ENCODE data around the gene ITGB1BP2.

The ITGB1BP2 gene

DNA sequence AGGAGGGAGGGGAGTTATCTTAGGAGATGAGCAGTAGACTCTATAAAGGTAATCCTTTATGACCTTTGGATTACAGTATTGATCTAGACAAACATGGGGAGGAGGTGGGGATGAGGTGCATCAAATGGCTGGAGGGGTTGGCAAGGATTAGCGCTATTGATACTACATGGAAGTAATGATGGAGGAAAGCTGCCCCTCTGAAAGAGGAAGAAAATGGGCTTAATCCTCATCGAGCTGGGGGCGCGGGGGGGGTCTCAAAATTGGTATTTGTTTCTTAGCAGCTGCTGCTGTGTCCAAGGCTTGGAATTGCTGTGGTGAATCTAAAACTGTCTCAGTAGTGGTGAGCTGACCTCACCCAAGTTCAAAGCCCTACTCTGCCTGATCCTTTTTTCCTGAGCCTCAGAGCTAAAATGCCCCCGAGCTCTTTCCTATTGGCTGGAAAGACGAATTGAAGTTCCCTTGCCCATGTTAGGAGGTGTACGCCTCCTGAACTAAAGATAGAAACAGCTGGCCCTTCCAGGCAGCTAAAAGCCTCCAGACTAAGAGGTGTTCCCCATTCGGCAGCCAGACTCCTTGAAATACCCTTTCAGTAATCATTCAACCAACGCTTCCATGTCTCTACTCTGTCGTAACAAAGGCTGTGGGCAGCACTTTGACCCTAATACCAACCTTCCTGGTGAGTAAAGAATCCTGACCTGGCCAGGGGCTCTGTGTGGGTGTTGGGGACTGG lies at the start of gene ITGB1BP2:
ITGB1BP2 (plus strand) TSS at position 556 of the 730 bp plus-strand sequence; CDS start at position 613, 57 bp downstream.
- DNase-seq (ENCODE audit: low read depth): peak; percentile 42

GRCh38 chrX:71252221-71252620 lies 49.3 kb upstream of the ITGB1BP2 start:
- no peak for DNase-seq (ENCODE audit: low read depth)

More for the DNA sequence above, at the start of gene ITGB1BP2:
- TF ChIP-seq MYC (IDR thresholded peaks at IDR 0.05; ENCODE audit: low read depth, low read length) (no peak), POLR2A (IDR thresholded peaks at IDR 0.05; ENCODE audit: extremely low read depth, insufficient read length) (no peak)
- TF ChIP-seq, protein P1, sequence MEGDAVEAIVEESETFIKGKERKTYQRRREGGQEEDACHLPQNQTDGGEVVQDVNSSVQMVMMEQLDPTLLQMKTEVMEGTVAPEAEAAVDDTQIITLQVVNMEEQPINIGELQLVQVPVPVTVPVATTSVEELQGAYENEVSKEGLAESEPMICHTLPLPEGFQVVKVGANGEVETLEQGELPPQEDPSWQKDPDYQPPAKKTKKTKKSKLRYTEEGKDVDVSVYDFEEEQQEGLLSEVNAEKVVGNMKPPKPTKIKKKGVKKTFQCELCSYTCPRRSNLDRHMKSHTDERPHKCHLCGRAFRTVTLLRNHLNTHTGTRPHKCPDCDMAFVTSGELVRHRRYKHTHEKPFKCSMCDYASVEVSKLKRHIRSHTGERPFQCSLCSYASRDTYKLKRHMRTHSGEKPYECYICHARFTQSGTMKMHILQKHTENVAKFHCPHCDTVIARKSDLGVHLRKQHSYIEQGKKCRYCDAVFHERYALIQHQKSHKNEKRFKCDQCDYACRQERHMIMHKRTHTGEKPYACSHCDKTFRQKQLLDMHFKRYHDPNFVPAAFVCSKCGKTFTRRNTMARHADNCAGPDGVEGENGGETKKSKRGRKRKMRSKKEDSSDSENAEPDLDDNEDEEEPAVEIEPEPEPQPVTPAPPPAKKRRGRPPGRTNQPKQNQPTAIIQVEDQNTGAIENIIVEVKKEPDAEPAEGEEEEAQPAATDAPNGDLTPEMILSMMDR (IDR thresholded peaks at IDR 0.05; ENCODE audit: low read depth, low read length): no peak
- TF ChIP-seq, protein P2, sequence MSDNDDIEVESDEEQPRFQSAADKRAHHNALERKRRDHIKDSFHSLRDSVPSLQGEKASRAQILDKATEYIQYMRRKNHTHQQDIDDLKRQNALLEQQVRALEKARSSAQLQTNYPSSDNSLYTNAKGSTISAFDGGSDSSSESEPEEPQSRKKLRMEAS (IDR thresholded peaks at IDR 0.05; ENCODE audit: low read depth, low read length): no peak
- H3K4me3 ChIP-seq (ENCODE audit: low read depth, low read length): no peak within 1 kb of the TSS

GRCh38 chrX:71253253-71254091 lies 48.1 kb upstream of the ITGB1BP2 start:
- TF ChIP-seq MYC (IDR thresholded peaks at IDR 0.05; ENCODE audit: low read depth, low read length): no peak
- TF ChIP-seq, protein P1 (IDR thresholded peaks at IDR 0.05; ENCODE audit: low read depth, low read length): peak; percentile 50
- peak overlapping the region; percentile 77 for H3K4me3 ChIP-seq (ENCODE audit: low read depth, low read length)
- DNase-seq (ENCODE audit: low read depth): peak; percentile 71

More at GRCh38 chrX:71252221-71252620, 49.3 kb upstream of the ITGB1BP2 start:
- peak overlapping the region; percentile 77 for H3K4me3 ChIP-seq (ENCODE audit: low read depth, low read length)
- TF ChIP-seq, protein P2 (IDR thresholded peaks at IDR 0.05; ENCODE audit: low read depth, low read length): no peak
- TF ChIP-seq, protein P1 (IDR thresholded peaks at IDR 0.05; ENCODE audit: low read depth, low read length): no peak
- TF ChIP-seq POLR2A (IDR thresholded peaks at IDR 0.05; ENCODE audit: extremely low read depth, insufficient read length) (no peak), MYC (IDR thresholded peaks at IDR 0.05; ENCODE audit: low read depth, low read length) (no peak)

DNA sequence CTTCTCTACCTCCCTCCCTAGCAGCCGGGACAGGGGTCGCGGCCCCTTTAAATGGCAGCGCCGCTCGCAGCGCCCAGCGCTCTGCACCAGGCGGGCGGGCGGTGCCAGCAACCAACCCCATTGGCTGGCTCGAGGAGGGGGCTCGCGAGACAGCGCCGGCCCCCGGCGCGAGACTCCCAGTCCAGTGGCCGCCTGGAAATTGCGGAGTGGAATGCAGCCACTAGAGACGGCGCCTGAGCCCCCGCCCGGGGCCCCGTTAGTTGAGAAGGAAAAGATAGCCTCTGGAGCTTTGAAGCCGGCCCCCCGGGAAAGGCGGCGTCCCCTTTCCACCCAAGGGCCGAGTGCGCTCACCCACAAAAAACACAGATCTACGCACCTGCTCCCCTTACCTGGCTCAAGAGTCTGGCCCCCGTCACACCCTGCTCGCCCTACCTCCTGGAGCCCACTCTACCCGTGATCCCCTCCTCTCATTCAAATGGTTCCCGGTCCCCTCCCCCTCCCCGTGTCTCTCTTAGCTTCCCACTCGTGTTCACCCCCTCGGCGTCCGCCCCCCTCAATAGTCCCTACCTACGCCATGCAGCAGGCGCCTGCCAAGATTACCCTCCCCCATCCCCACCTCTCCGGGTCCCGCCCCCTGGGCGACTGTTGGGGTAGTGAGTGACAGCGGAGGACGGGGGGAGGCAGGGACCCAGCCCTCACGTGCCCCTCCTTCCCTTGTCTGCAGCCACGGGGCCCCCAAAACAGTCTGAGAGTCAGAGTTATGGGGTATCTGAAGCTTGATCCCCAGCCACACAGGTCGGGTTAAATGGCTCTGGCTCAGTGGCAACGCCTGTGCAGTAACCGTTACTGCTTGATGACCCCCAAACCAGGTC lies 47.2 kb upstream of the ITGB1BP2 start, which contains the start of gene ZMYM3:
ZMYM3 (minus strand) TSS at position 49 of the 872 bp plus-strand sequence. CDS start 885 bp downstream, outside the sequence.
- H3K4me3 ChIP-seq (ENCODE audit: low read depth, low read length): peak within 1 kb of the TSS; percentile 77
- DNase-seq (ENCODE audit: low read depth): peak; percentile 92
- TF ChIP-seq MYC (IDR thresholded peaks at IDR 0.05; ENCODE audit: low read depth, low read length): no peak; the same call in none of the 2 replicates
- peak; percentile 38 for TF ChIP-seq POLR2A (IDR thresholded peaks at IDR 0.05; ENCODE audit: extremely low read depth, insufficient read length)

- no peak for DNase-seq (ENCODE audit: low read depth)
- no peak overlapping the region for H3K4me3 ChIP-seq (ENCODE audit: low read depth, low read length)
- TF ChIP-seq MYC (IDR thresholded peaks at IDR 0.05; ENCODE audit: low read depth, low read length): no peak
- no peak for TF ChIP-seq POLR2A (IDR thresholded peaks at IDR 0.05; ENCODE audit: extremely low read depth, insufficient read length)
- TF ChIP-seq, protein P2 (IDR thresholded peaks at IDR 0.05; ENCODE audit: low read depth, low read length): no peak
- TF ChIP-seq, protein P1 (IDR thresholded peaks at IDR 0.05; ENCODE audit: low read depth, low read length): no peak
Measured at GRCh38 chrX:71256051-71256450, 45.5 kb upstream of the ITGB1BP2 start.
